ENCODE results near the gene SCUBE1. TPM values are rescaled to one million over a fixed set of nuclear protein-coding genes. Genes with fewer than 3 reads are reported as not detected.

The SCUBE1 gene
- total RNA-seq, 1 experiment from 2014 or later: not detected

DNA sequence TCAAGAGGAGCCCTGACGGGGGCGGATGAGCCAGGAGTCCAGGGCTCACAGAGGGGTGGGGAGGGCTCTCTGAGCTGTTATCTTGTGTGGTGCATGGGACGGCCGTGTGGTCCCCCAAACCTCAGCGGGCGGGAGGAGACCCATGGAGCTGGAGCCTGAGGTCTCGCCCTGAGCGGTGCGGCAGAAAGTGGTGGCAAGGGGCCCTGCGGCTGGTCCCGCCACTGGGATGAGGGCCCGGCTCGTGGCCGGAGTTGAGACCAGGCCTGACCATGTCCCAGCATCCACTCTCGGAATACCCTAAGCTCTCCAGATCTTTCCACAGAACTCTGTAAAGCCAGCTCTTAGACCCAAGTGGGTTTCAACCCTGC lies 133.7 kb downstream of the SCUBE1 start:
- ChIA-PET CTCF (interaction anchor here (0.5 kb wide), 1 partner anchor 341 kb away, joined by 8 read pairs; no protein-coding TSS in a partner anchor), POLR2A (ENCODE audit: unreplicated experiment) (no interaction called here)
- H3K9me3 ChIP-seq (ENCODE audit: insufficient read depth, low read depth): no peaks in the 10 kb centered on the region
- no peaks in the 10 kb centered on the region; the same call in 1 of the 2 replicates for H4K20me1 ChIP-seq (ENCODE audit: insufficient read depth)
- no peak overlapping the region for H3K4me3 ChIP-seq
- no peaks in the 10 kb centered on the region for H3K79me2 ChIP-seq (ENCODE audit: low read depth)
- H3F3A ChIP-seq (ENCODE audit: insufficient read depth, low read depth): peaks cover 9% of the 10 kb centered on the region; the same call in 1 of the 2 replicates
- no peak overlapping the region for H3K4me2 ChIP-seq
- H3K27ac ChIP-seq: no peak overlapping the region
- no peak for DNase-seq
- no TSS peak for BruUV-seq (replicated peaks)
- H3K27me3 ChIP-seq (ENCODE audit: insufficient read depth, low read depth): peaks cover 39% of the 10 kb centered on the region
- H3K9me2 ChIP-seq (ENCODE audit: insufficient read depth): no peaks in the 10 kb centered on the region
- no peak overlapping the region for H2AFZ ChIP-seq
- intact Hi-C loops (cut with micrococcal nuclease; ENCODE audit: unreplicated experiment): no loop called here
- no peaks in the 10 kb centered on the region for H3K36me3 ChIP-seq (ENCODE audit: low read depth)
- H3K4me1 ChIP-seq (replicated peaks; ENCODE audit: insufficient read depth): no peaks in the 10 kb centered on the region
- TF ChIP-seq EZH2 (IDR thresholded peaks at IDR 0.05; ENCODE audit: low read depth): no peak
- TF ChIP-seq, protein P1, sequence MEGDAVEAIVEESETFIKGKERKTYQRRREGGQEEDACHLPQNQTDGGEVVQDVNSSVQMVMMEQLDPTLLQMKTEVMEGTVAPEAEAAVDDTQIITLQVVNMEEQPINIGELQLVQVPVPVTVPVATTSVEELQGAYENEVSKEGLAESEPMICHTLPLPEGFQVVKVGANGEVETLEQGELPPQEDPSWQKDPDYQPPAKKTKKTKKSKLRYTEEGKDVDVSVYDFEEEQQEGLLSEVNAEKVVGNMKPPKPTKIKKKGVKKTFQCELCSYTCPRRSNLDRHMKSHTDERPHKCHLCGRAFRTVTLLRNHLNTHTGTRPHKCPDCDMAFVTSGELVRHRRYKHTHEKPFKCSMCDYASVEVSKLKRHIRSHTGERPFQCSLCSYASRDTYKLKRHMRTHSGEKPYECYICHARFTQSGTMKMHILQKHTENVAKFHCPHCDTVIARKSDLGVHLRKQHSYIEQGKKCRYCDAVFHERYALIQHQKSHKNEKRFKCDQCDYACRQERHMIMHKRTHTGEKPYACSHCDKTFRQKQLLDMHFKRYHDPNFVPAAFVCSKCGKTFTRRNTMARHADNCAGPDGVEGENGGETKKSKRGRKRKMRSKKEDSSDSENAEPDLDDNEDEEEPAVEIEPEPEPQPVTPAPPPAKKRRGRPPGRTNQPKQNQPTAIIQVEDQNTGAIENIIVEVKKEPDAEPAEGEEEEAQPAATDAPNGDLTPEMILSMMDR (conservative IDR thresholded peaks at IDR 0.05): no peak

DNA sequence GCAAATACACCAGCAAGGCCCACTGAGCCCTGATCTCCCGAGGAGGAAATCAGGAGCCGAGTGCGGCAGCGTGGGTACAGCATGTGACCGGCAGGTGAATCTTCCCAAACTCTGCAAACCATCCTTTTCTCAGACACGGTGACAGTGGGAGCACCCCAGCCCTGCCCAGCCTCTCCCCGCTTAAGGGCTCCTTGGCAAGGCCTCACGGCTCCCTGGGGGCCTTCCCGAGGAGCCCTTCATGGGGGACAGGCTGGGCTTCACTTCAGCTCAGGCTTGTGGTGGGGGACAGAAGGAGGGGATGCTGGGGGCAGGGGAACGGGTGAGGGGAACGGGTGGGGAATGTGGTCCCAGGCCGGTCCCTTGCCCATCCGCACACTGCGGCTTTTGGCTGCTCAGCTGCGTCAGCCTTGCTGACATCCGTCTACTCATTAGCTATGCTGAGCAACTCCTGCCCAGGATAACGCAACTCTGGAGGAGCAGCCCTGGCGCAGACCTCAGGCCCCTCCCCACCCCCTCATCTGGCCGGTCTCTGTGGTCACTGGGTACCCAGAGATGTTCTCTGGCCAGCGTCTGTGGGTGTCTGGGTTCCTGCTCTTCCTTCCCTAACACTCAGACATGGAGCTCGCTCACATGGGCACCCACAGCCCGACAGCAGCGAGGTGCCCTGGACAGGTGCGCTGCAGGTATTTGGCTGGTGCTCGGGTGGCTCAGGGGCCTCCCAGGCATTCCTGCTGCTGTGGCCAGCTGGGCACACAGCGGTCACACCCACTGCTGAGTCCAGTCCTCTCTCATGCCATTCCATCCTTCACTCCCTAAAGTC lies 134.3 kb downstream of the SCUBE1 start:
- Histone ChIP-seq H3K27ac (no peak overlapping the region), H3K9me3 (ENCODE audit: insufficient read depth, low read depth) (no peaks in the 10 kb centered on the region), H3K9me2 (ENCODE audit: insufficient read depth) (no peaks in the 10 kb centered on the region), H3K27me3 (ENCODE audit: insufficient read depth, low read depth) (peaks cover 33% of the 10 kb centered on the region), H3K4me3 (no peak overlapping the region), H3K4me2 (no peak overlapping the region), H2AFZ (no peak overlapping the region), H3F3A (ENCODE audit: insufficient read depth, low read depth) (peaks cover 9% of the 10 kb centered on the region; the same call in 1 of the 2 replicates), H4K20me1 (ENCODE audit: insufficient read depth) (no peaks in the 10 kb centered on the region; the same call in 1 of the 2 replicates), H3K79me2 (ENCODE audit: low read depth) (no peaks in the 10 kb centered on the region), H3K36me3 (ENCODE audit: low read depth) (no peaks in the 10 kb centered on the region), H3K4me1 (replicated peaks; ENCODE audit: insufficient read depth) (no peaks in the 10 kb centered on the region)
- CTCF ChIA-PET: interaction anchor here (0.5 kb wide), 1 partner anchor 341 kb away, joined by 8 read pairs; no protein-coding TSS in a partner anchor
- no peak for TF ChIP-seq EZH2 (IDR thresholded peaks at IDR 0.05; ENCODE audit: low read depth)
- TF ChIP-seq, protein P1 (conservative IDR thresholded peaks at IDR 0.05): no peak
- DNase-seq: no peak
- POLR2A ChIA-PET (ENCODE audit: unreplicated experiment): no interaction called here
- intact Hi-C loops (cut with micrococcal nuclease; ENCODE audit: unreplicated experiment): no loop called here
- BruUV-seq (replicated peaks): no TSS peak

DNA sequence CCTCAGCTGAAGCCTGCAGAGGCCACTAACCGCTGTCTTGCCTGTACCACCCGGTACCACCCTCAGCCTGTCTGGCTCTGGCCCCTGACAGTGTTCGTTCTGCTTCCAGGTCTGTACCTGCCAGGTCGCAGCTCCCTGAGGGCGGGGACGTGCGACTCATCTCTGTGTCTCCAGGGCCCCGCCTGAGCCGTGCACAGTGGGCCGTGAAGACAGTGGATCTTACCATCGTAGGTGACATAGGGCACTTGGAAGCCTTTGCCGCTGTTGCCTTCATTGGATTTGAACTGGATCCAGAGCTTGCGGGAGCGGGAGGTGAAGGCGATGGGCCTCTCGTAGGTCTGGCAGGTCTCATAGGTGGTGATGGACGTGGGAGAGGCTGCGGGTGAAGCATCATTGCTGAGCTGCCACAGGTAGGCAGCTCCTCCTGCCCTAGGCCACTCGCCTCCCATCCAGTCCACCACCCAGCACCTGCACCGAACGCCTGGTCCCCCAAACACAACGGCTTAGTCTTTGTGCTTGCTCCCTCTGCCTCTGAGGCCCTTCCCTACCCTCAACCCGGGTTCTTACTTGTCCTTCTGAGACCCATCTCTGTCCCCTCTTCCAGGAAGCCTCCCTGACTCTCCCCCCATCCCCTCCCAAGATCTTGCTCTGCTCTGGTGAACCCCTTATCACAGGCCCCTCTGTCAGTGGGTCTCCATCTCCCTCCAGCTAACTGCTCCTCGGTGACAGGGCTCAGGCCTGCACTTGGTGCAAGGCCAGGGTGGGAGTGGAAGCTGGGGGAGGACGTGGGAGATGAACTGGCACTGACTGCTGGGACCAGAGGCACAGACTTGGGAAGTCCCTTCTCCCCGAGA lies 135.1 kb downstream of the SCUBE1 start:
- no TSS peak for BruUV-seq (replicated peaks)
- no peak for DNase-seq
- H3K36me3 ChIP-seq (ENCODE audit: low read depth): no peaks in the 10 kb centered on the region
- POLR2A ChIA-PET (ENCODE audit: unreplicated experiment): no interaction called here
- H2AFZ ChIP-seq: no peak overlapping the region
- no peaks in the 10 kb centered on the region; the same call in 1 of the 2 replicates for H4K20me1 ChIP-seq (ENCODE audit: insufficient read depth)
- H3F3A ChIP-seq (ENCODE audit: insufficient read depth, low read depth): peaks cover 9% of the 10 kb centered on the region; the same call in 1 of the 2 replicates
- no peak for TF ChIP-seq EZH2 (IDR thresholded peaks at IDR 0.05; ENCODE audit: low read depth)
- TF ChIP-seq, protein P1 (conservative IDR thresholded peaks at IDR 0.05): no peak
- H3K4me3 ChIP-seq: no peak overlapping the region
- H3K4me1 ChIP-seq (replicated peaks; ENCODE audit: insufficient read depth): no peaks in the 10 kb centered on the region
- no peaks in the 10 kb centered on the region for H3K9me2 ChIP-seq (ENCODE audit: insufficient read depth)
- CTCF ChIA-PET: no interaction called here
- no peaks in the 10 kb centered on the region for H3K9me3 ChIP-seq (ENCODE audit: insufficient read depth, low read depth)
- H3K4me2 ChIP-seq: no peak overlapping the region
- H3K27ac ChIP-seq: no peak overlapping the region
- peaks cover 33% of the 10 kb centered on the region for H3K27me3 ChIP-seq (ENCODE audit: insufficient read depth, low read depth)
- intact Hi-C loops (cut with micrococcal nuclease; ENCODE audit: unreplicated experiment): no loop called here
- H3K79me2 ChIP-seq (ENCODE audit: low read depth): no peaks in the 10 kb centered on the region

Data from PC-9 (cell line).